ENCODE measurements around the gene KIF23. TPM values are rescaled to one million over a fixed set of nuclear protein-coding genes. Genes with fewer than 3 reads are reported as not detected.

Gene KIF23
- total and polyA plus RNA-seq, 12 donors: 1.3 to 22.3 (median 2.4) TPM

GRCh38 chr15:69393831-69394491 is 20.2 kb upstream of the KIF23 start:
- Histone ChIP-seq H3K27ac (peak overlapping the region in 1 of 5 donors; percentile 50), H3K4me3 (no peak overlapping the region), H3K36me3 (replicated peaks in 1 of 2) (peaks cover 0 to 6% of the 10 kb centered on the region in 2 donors), H3K27me3 (no peaks in the 10 kb centered on the region), H3K9me3 (replicated peaks in 1 of 3) (no peaks in the 10 kb centered on the region), H3K4me1 (replicated peaks in 1 of 2) (peaks cover 0 to 8% of the 10 kb centered on the region in 2 donors)
- WGBS, 4 donors: 53 to 57% (median 55%) methylated on average over 11 of the region's 11 CpGs
- TF ChIP-seq POLR2A (IDR thresholded peaks at IDR 0.05) (no peak), CTCF (IDR thresholded peaks at IDR 0.05) (no peak)
- intact Hi-C loops (cut with DNase I): loop anchor here in 1 of 2 donors (10.0 kb wide), 1 partner anchor 229 kb away; the partner anchor contains the start of gene GLCE
- peak in 1 of 7 donors; percentile 27 for DNase-seq

DNA sequence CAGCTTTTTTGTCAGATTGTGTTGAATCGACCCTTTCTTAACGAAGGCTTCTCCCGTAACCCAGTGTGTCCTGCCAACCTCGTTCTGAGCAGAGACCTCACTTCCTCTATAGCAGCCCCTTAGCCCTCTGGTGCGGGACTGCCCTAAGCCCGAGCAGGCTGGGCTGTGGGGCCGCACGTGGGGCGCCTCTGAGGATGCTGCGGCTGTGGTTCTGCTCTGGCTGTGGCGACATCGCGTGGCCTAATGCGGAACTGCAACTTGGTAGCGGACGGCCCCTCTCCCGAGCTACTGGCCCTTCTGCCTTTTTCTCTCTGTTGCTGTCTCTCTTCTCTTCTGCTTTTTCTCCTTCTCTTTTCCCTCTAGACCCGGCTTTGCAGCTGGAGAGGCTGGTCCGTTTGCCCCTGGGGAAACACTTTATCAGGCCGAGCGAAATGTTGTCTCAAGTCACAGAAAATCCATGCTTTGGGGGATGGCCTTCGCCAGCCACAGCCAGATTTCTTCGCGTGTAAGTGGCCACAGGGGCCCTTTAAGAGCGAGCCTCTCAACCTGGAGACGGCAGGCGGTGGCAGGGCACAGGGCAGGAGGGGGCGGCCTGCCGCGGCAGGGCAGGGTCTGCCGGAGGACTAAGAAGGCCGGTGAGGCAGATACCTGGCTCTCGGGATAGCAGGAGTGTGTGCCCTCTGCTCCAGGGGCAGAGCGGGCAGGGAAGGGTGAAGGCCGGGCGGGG is 19.4 kb upstream of the KIF23 start:
- H3K36me3 ChIP-seq (replicated peaks in 1 of 2): peaks cover 0 to 6% of the 10 kb centered on the region in 2 donors
- intact Hi-C loops (cut with DNase I): loop anchor here (5.0 to 10.0 kb wide), 2 partner anchors 230 to 337 kb away; partner anchors contain the start of gene GLCE (in 1 of the 2)
- no peak for TF ChIP-seq POLR2A (IDR thresholded peaks at IDR 0.05)
- TF ChIP-seq CTCF (IDR thresholded peaks at IDR 0.05): peak; percentile 89 to 98 (median 93)
- H3K27ac ChIP-seq: peak overlapping the region in 1 of 5 donors; percentile 50
- WGBS, 4 donors: 23 to 28% (median 25%) methylated on average over 32 to 36 of the region's 36 CpGs
- peaks cover 0 to 8% of the 10 kb centered on the region in 2 donors for H3K4me1 ChIP-seq (replicated peaks in 1 of 2)
- no peaks in the 10 kb centered on the region for H3K27me3 ChIP-seq
- H3K9me3 ChIP-seq (replicated peaks in 1 of 3): no peaks in the 10 kb centered on the region
- DNase-seq: peak; percentile 69 to 92 (median 85)
- no peak overlapping the region for H3K4me3 ChIP-seq

DNA sequence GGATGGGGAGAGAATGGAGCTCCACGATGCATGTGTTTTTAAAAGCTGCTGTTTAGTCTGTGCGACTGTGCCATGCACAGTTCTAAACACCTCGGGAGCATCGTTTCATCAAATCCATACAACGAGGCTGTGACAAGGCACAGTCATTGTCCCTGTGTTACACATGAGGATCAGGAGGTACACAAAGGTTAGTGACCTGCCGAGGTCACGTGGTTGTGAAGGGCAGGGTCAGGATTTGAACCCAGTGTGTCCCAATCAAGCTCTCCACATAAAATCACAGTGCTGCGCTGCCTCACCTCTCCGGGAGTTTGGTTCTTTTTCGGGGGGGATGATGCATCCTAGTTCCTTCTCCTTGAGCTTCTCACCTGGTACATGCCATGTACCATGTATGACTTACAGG is 18.7 kb upstream of the KIF23 start:
- intact Hi-C loops (cut with DNase I): loop anchor here (5.0 to 10.0 kb wide), 2 partner anchors 231 to 338 kb away; partner anchors contain the start of gene GLCE (in 1 of the 2)

More for the DNA sequence above, 18.7 kb upstream of the KIF23 start:
- TF ChIP-seq POLR2A (IDR thresholded peaks at IDR 0.05) (no peak), CTCF (IDR thresholded peaks at IDR 0.05) (no peak)
- Histone ChIP-seq H3K27ac (no peak overlapping the region), H3K9me3 (replicated peaks in 1 of 3) (no peaks in the 10 kb centered on the region), H3K27me3 (no peaks in the 10 kb centered on the region), H3K4me1 (replicated peaks in 1 of 2) (peaks cover 0 to 8% of the 10 kb centered on the region in 2 donors), H3K4me3 (no peak overlapping the region), H3K36me3 (replicated peaks in 1 of 2) (peaks cover 0 to 6% of the 10 kb centered on the region in 2 donors)
- 77 to 90% (median 83%) methylated on average over 10 of the region's 10 CpGs for WGBS, 4 donors
- no peak for DNase-seq
